Measurements from ENCODE around the gene ANO6. TPM values are rescaled to one million over a fixed set of nuclear protein-coding genes. Genes with fewer than 3 reads are reported as not detected.

ANO6 gene
- total RNA-seq, 2 experiments from 2014 or later, result 13.1 to 13.6 TPM

DNA sequence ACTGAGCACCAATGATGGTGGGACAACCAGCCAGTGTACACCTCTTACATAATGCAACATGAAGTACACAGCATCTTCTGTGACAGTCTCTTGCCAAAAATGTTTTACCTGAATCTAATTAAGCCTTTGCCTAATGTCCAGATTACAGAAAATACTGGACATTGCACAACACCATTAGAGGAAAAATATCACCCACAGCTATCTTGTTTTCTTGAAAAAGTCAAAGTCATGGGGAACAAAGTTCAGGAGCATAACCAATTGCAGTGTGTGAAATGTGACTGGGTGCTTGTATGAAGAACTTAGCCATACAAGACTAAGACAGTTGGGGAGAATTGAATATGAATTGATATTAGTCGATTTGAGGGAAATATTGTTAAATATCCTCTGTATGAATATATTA lies 12.1 kb upstream of the ANO6 start:
- H3K36me3 Mint-ChIP-seq (ENCODE audit: low read depth), result no peaks in the 10 kb centered on the region
- H3K4me3 Mint-ChIP-seq, result no peak overlapping the region
- no peaks in the 10 kb centered on the region for H3K9me3 Mint-ChIP-seq
- TF ChIP-seq, protein P1, sequence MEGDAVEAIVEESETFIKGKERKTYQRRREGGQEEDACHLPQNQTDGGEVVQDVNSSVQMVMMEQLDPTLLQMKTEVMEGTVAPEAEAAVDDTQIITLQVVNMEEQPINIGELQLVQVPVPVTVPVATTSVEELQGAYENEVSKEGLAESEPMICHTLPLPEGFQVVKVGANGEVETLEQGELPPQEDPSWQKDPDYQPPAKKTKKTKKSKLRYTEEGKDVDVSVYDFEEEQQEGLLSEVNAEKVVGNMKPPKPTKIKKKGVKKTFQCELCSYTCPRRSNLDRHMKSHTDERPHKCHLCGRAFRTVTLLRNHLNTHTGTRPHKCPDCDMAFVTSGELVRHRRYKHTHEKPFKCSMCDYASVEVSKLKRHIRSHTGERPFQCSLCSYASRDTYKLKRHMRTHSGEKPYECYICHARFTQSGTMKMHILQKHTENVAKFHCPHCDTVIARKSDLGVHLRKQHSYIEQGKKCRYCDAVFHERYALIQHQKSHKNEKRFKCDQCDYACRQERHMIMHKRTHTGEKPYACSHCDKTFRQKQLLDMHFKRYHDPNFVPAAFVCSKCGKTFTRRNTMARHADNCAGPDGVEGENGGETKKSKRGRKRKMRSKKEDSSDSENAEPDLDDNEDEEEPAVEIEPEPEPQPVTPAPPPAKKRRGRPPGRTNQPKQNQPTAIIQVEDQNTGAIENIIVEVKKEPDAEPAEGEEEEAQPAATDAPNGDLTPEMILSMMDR (IDR thresholded peaks at IDR 0.05), result no peak
- DNase-seq (no peak), ATAC-seq (no peak)
- peaks cover 17% of the 10 kb centered on the region for H3K4me1 Mint-ChIP-seq (ENCODE audit: low read depth)
- CTCF ChIA-PET, result interaction anchor here (2.6 kb wide), 1 partner anchor 11 kb away, joined by 7 read pairs; the partner anchor contains the start of gene ANO6
- POLR2A ChIA-PET, result no interaction called here
- intact Hi-C loops (cut with micrococcal nuclease), result no loop called here
- H3K27me3 Mint-ChIP-seq, result no peaks in the 10 kb centered on the region
- H3K27ac Mint-ChIP-seq, result no peak overlapping the region

DNA sequence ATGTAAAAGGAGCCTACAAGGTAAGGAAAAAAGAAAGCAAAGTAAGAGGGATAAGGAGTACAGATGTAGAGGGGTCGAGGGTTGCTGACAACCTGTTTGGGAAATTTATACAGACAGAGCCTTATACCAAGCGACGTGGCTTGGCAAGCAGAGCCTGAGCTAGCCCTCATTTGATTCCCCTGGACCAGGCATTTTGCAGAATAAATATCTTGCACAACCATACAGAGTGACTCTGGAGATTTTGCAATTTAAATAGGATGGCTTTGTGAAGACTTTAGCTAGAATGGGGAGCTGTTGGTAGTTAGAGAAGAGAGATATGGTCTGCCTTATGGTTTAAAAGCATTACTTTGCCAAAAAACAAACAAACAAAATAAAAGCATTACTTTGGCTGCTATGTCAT lies 11.1 kb upstream of the ANO6 start:
- H3K4me1 Mint-ChIP-seq (ENCODE audit: low read depth), result peaks cover 19% of the 10 kb centered on the region
- TF ChIP-seq, protein P1 (IDR thresholded peaks at IDR 0.05), result no peak
- DNase-seq, result no peak
- no peaks in the 10 kb centered on the region for H3K9me3 Mint-ChIP-seq
- ATAC-seq, result no peak
- H3K4me3 Mint-ChIP-seq, result no peak overlapping the region
- intact Hi-C loops (cut with micrococcal nuclease), result no loop called here
- ChIA-PET POLR2A (no interaction called here), CTCF (no interaction called here)
- no peak overlapping the region for H3K27ac Mint-ChIP-seq
- H3K27me3 Mint-ChIP-seq, result no peaks in the 10 kb centered on the region
- no peaks in the 10 kb centered on the region for H3K36me3 Mint-ChIP-seq (ENCODE audit: low read depth)

DNA sequence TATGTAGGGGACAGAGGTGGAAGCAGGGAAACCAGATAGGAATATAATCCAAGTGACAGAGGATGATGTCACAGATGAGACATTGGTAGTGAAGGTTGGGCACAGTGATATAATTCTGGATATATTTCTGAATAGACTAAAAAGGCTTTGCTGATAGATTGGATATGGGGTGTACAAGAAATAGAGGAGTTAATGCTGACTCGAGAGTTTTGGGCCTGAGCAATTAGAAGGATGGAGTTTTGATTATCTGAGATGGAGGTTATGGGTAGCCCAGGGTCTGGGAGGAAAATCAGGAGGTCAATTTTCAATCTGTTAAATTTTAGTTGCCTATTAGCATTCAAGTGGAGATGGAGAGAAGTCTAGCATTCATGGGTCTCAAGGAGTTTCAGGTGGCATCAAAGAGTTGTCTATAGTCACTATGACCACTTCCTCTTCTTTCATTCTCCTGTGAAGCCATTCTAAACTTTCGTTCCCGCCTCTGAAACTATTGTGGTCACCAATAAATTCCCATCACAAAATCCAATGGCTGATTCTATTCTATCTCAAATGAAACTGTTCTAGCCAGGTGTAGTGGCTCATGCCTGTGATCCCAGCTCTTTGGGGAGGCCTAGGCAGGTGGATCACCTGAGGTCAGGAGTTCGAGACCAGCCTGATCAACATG lies 10.6 kb upstream of the ANO6 start:
- POLR2A ChIA-PET, result no interaction called here
- intact Hi-C loops (cut with micrococcal nuclease), result no loop called here

DNA sequence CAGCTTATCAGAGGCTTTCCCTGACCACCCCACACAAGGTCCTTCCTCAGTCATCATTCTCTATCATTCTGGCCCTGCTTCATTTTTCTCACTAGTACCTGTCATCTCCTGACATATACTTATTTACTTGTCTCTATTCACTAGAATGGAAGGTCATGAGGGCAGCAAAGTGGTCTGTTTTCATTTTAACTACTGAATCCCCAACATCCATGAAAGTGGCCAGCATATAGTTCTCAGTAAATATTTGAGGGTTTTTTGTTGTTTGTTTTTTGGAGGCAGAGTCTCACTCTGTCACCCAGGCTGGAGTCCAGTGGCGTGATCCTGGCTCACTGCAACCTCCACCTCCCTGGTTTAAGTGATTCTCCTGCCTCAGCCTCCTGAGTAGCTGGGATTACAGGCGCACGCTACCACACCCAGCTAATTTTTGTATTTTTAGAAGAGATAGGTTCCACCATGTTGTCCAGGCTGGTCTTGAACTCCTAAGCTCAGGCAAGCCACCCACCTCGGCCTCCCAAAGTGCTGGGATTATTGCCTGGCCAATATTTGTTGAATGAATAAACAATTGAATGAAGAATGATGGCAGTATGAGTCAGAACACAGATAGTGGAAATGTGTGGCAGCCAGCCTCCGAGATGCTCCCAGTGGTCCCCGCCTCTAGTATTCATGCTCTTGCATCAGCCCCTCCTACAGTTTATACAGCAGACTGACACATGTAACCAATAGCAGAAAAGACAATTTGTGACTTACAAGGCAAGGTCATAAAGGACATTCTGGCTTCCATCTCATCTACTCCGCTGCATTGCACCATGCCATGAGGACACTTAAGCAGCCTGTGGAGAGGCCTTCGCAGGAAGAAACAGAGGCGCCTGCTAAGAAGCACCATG lies 7.0 kb upstream of the ANO6 start:
- peaks cover 2% of the 10 kb centered on the region for H3K4me1 Mint-ChIP-seq (ENCODE audit: low read depth)
- intact Hi-C loops (cut with micrococcal nuclease), result no loop called here
- H3K4me3 Mint-ChIP-seq, result no peak overlapping the region
- H3K9me3 Mint-ChIP-seq, result no peaks in the 10 kb centered on the region
- ATAC-seq (peak; percentile 72), DNase-seq (peak; percentile 11)
- H3K27me3 Mint-ChIP-seq, result no peaks in the 10 kb centered on the region
- TF ChIP-seq, protein P1 (IDR thresholded peaks at IDR 0.05), result no peak
- ChIA-PET CTCF (interaction anchor here (0.6 kb wide), 1 partner anchor 783 kb away, joined by 3 read pairs; no protein-coding TSS in a partner anchor), POLR2A (no interaction called here)
- no peak overlapping the region for H3K27ac Mint-ChIP-seq
- H3K36me3 Mint-ChIP-seq (ENCODE audit: low read depth), result peaks cover 2% of the 10 kb centered on the region

More for the DNA sequence above, 10.6 kb upstream of the ANO6 start:
- no peak overlapping the region for H3K4me3 Mint-ChIP-seq
- TF ChIP-seq, protein P1 (IDR thresholded peaks at IDR 0.05), result no peak
- peaks cover under 1% of the 10 kb centered on the region for H3K36me3 Mint-ChIP-seq (ENCODE audit: low read depth)
- no peak overlapping the region for H3K27ac Mint-ChIP-seq
- no peaks in the 10 kb centered on the region for H3K9me3 Mint-ChIP-seq
- no peaks in the 10 kb centered on the region for H3K27me3 Mint-ChIP-seq
- CTCF ChIA-PET, result interaction anchor here (0.9 kb wide), 1 partner anchor 10 kb away, joined by 4 read pairs; the partner anchor contains the start of gene ANO6
- DNase-seq (no peak), ATAC-seq (peak; percentile 51)
- peaks cover 15% of the 10 kb centered on the region for H3K4me1 Mint-ChIP-seq (ENCODE audit: low read depth)

DNA sequence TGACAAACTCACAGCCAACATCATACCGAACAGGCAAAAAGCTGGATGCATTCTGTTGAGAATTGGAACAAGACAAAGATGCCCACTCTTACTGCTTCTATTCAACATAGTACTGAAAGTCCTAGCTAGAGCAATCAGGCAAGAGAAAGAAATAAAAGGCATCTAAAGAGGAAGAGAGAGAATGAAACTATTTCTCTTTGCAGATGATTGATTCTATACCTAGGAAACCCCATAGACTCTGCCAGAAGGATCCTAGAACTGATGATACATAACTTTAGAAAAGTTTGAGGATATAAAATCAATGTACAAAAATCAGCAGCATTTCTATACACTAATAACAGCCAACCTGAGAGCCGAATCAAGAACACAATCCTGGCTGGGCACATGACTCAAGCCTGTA lies 6.1 kb upstream of the ANO6 start:
- CTCF ChIA-PET, result interaction anchor here (0.6 kb wide), 1 partner anchor 783 kb away, joined by 3 read pairs; no protein-coding TSS in a partner anchor
- POLR2A ChIA-PET, result no interaction called here
- Mint-ChIP-seq H3K4me3 (no peak overlapping the region), H3K27ac (no peak overlapping the region), H3K9me3 (no peaks in the 10 kb centered on the region), H3K27me3 (no peaks in the 10 kb centered on the region), H3K36me3 (ENCODE audit: low read depth) (peaks cover 2% of the 10 kb centered on the region), H3K4me1 (ENCODE audit: low read depth) (peaks cover 10% of the 10 kb centered on the region)
- TF ChIP-seq, protein P1 (IDR thresholded peaks at IDR 0.05), result no peak
- ATAC-seq (no peak), DNase-seq (no peak)
- intact Hi-C loops (cut with micrococcal nuclease), result no loop called here
